Epidermal melanocyte (primary cell): ENCODE measurements around the gene DNPH1.
A peak's percentile ranks its signal among the peaks of the same experiment; 100 is the strongest.

ENCODE experiments used
- DNase-seq: peaks from one replicate; pipeline ENCODE4 v3.0.0; 2011; ENCODE audit warnings: low spot score; ENCODE audit not compliant: insufficient read length

The DNPH1 gene

GRCh38 chr6:43216200-43216599 lies 13.1 kb downstream of the DNPH1 start:
- DNase-seq = no peak

- no peak for DNase-seq
Observed at GRCh38 chr6:43215066-43215465, 14.2 kb downstream of the DNPH1 start.

GRCh38 chr6:43213431-43213830 lies 15.8 kb downstream of the DNPH1 start:
- no peak for DNase-seq

GRCh38 chr6:43211955-43212354 lies 17.3 kb downstream of the DNPH1 start:
- DNase-seq = no peak

- no peak for DNase-seq
Observed at GRCh38 chr6:43207286-43207685, 22.0 kb downstream of the DNPH1 start.

- DNase-seq = no peak
Observed at GRCh38 chr6:43205849-43206248, 23.4 kb downstream of the DNPH1 start.

GRCh38 chr6:43204271-43205105 lies 24.8 kb downstream of the DNPH1 start:
- no peak for DNase-seq

- no peak for DNase-seq
Observed at GRCh38 chr6:43203718-43204095, 25.6 kb downstream of the DNPH1 start.

- no peak for DNase-seq
Observed at GRCh38 chr6:43203029-43203717, 26.1 kb downstream of the DNPH1 start.

GRCh38 chr6:43202451-43202850 lies 26.8 kb downstream of the DNPH1 start:
- no peak for DNase-seq

GRCh38 chr6:43200541-43200940 lies 28.7 kb downstream of the DNPH1 start:
- DNase-seq = no peak

- no peak for DNase-seq
Observed at GRCh38 chr6:43199912-43200311, 29.4 kb downstream of the DNPH1 start.

- no peak for DNase-seq
Observed at GRCh38 chr6:43196337-43196736, 32.9 kb downstream of the DNPH1 start.

GRCh38 chr6:43193929-43194328 lies 35.4 kb downstream of the DNPH1 start:
- peak; percentile 63 for DNase-seq

GRCh38 chr6:43192911-43193310 lies 36.4 kb downstream of the DNPH1 start:
- DNase-seq = no peak

GRCh38 chr6:43189776-43190304 lies 39.4 kb downstream of the DNPH1 start:
- no peak for DNase-seq

GRCh38 chr6:43188426-43188825 lies 40.9 kb downstream of the DNPH1 start:
- no peak for DNase-seq

- DNase-seq = no peak
Observed at GRCh38 chr6:43187821-43188220, 41.5 kb downstream of the DNPH1 start.

- DNase-seq = no peak
Observed at GRCh38 chr6:43186706-43187105, 42.6 kb downstream of the DNPH1 start.

GRCh38 chr6:43186019-43186418 lies 43.3 kb downstream of the DNPH1 start:
- no peak for DNase-seq

- DNase-seq = no peak
Observed at GRCh38 chr6:43185391-43185985, 43.8 kb downstream of the DNPH1 start.

GRCh38 chr6:43184268-43184985 lies 44.9 kb downstream of the DNPH1 start:
- no peak for DNase-seq
